GM12865 (cell line): Measurements from ENCODE around the gene TMEM248.

Experiments
- DNase-seq: peaks from one replicate; pipeline ENCODE4 v3.0.0; 2010; ENCODE audit warnings: low read depth
- H3K4me3 ChIP-seq: 2 replicates; pipeline ENCODE4 v1.5.1; 2011; ENCODE audit warnings: mild to moderate bottlenecking, low read depth, low read length, control low read depth
- TF ChIP-seq, protein P1 (sequence below): IDR thresholded peaks from 2 replicates; pipeline ENCODE4 v1.5.1; 2011; ENCODE audit warnings: low read length, control low read depth, low read depth, inconsistent platforms; ENCODE audit not compliant: insufficient read depth; ENCODE audit errors: missing control alignments

The TMEM248 gene

DNA sequence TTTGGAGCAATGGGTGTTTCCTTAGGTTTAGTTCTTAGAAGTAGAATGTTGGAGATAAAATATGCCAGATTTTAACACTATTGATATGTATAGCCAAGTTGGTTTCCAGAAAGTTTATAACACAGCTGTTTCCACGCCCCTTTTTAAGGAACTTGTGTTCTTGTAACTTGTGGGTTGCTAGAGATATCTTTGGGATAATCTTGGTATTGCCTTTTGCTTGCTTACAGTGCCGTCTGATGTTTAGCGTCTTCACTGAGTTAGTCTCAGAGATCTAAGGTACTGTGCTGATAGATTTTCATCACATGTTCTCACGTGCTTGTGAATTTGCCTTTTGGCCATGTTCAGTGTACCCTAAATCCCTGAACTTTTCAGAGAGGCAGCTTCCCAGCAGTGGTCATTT, 12.4 kb downstream of the TMEM248 start:
- no peak overlapping the region for H3K4me3 ChIP-seq
- no peak for DNase-seq
- TF ChIP-seq, protein P1, sequence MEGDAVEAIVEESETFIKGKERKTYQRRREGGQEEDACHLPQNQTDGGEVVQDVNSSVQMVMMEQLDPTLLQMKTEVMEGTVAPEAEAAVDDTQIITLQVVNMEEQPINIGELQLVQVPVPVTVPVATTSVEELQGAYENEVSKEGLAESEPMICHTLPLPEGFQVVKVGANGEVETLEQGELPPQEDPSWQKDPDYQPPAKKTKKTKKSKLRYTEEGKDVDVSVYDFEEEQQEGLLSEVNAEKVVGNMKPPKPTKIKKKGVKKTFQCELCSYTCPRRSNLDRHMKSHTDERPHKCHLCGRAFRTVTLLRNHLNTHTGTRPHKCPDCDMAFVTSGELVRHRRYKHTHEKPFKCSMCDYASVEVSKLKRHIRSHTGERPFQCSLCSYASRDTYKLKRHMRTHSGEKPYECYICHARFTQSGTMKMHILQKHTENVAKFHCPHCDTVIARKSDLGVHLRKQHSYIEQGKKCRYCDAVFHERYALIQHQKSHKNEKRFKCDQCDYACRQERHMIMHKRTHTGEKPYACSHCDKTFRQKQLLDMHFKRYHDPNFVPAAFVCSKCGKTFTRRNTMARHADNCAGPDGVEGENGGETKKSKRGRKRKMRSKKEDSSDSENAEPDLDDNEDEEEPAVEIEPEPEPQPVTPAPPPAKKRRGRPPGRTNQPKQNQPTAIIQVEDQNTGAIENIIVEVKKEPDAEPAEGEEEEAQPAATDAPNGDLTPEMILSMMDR, result no peak

DNA sequence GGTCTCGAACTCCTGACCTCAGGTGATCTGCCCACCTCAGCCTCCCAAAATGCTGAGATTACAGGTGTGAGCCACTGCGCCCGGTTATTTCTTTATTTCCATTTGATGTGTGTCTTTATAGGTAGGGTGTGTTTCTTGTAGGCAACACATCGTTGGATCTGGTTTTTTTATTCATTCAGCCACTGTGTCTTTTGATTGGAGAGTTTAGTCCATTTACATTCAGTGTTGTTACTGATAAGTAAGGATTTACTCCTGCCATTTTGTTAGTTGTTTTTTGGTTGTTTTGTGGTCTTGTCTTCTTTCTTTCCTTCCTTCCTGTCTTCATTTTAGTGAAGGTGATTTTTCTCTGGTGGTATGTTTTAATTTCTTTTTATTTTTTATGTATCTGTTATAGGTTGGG, 16.9 kb downstream of the TMEM248 start:
- no peak for DNase-seq
- no peak overlapping the region for H3K4me3 ChIP-seq
- TF ChIP-seq, protein P1, result no peak

DNA sequence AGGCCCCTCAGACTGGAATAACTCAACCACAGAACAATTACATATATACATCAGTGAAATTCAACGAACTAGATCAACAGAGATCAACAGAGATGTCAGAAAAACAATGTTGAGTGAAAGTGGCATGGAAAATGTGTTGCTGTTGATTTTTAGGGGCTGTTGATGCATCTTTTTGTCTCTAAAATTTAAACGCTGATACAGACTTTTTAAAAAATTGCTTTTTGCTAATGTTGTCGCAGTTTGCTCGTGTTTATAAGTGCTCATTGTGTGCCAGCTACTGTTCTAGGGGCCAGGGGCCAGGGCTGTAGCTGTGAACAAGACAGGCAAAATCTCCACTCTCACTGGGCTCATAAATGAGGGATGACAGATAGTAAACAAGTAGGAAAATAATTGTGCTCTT, 18.3 kb downstream of the TMEM248 start:
- H3K4me3 ChIP-seq, result no peak overlapping the region
- DNase-seq, result no peak
- TF ChIP-seq, protein P1, result no peak

DNA sequence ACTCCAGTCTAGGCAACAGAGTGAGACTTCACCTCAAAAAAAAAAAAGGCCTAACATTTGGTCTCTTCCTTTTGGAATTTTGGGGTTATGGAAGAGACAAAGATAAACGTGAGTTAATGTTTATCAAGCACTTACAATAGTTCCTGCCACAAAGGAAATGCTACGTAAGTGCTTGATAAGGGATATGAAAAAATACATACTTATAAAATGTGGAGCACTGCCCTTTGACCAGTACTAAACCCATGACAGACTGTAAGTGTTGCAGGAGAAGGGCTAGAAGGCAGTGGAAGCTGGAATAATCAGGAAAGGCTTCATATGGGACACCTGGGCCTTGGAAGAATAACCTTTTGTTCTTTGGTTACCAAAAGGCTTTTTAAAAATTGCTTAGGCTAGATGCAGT, 25.5 kb downstream of the TMEM248 start:
- no peak for DNase-seq
- no peak overlapping the region for H3K4me3 ChIP-seq
- TF ChIP-seq, protein P1, result no peak

DNA sequence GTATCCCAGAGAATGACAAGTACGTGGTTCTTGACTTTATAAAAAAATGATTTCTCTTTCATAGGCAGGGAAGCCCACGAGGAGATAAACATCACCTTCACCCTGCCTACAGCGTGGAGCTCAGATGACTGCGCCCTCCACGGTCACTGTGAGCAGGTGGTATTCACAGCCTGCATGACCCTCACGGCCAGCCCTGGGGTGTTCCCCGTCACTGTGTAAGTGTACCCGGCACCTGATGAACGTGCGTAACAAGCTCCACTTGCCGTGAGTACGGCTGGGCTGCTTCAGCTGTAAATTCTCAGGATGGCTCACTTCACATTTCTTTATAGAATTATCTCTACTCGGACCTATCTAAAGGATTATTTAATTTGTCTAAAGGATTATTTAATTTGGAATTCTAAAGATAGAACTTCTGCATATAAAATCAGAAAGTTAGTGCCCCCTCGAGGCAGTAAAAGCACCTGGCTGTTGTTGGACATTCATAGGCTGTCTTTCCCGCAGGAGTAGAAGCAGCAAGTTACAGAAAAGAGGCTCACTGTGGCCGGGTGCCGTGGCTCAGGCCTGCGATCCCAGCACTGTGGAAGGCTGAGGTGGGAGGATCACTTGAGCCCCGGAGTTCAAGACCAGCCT, 27.6 kb downstream of the TMEM248 start:
- H3K4me3 ChIP-seq, result no peak overlapping the region
- no peak for DNase-seq
- TF ChIP-seq, protein P1, result no peak

DNA sequence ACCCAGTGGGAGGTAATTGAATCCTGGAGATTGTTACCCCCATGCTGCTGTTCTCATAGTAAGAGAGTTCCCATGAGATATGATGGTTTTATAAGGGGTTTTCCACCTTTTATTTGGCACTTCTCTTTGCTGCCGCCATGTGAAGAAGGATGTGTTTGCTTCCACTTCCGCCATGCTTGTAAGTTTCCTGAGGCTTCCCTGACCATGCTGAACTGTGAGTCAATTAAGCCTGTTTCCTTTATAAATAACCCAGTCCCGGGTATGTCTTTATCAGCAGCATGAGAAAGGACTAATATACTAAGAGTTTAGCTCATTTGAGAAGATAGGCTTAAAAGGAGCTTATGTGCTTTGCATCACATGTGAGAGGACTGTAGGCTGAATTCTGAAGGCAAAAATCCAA, 29.3 kb downstream of the TMEM248 start:
- DNase-seq, result no peak

More for the DNA sequence above, 29.3 kb downstream of the TMEM248 start:
- H3K4me3 ChIP-seq, result no peak overlapping the region
- TF ChIP-seq, protein P1, result no peak
